IMR-90 (cell line): ENCODE results near the gene TPD52L2.

Source experiments
- MXI1 ChIP-seq: IDR thresholded peaks from 2 replicates; pipeline ENCODE4 v1.6.1; 2012; ENCODE audit warnings: low read depth, mild to moderate bottlenecking, low read length, moderate library complexity, borderline replicate concordance
- POLR2A ChIP-seq: IDR thresholded peaks from 2 replicates; pipeline ENCODE4 v1.6.1; 2012; ENCODE audit warnings: mild to moderate bottlenecking, low read depth, low read length
- SMC3 ChIP-seq: fragments of 150-350 bp; IDR thresholded peaks from 2 replicates; pipeline ENCODE4 v1.6.1; 2016; ENCODE audit warnings: low read depth, mild to moderate bottlenecking, antibody characterized with exemption, low read length, moderate library complexity
- TF ChIP-seq, protein P1 (sequence below): conservative IDR thresholded peaks from 2 replicates; pipeline ENCODE4 v1.5.1; 2012; ENCODE audit warnings: mild to moderate bottlenecking, low read depth, low read length, improper control_type of control experiment
- TF ChIP-seq, protein P2 (sequence below): fragments of 150-350 bp; IDR thresholded peaks from 2 replicates; pipeline ENCODE4 v1.6.1; 2016; ENCODE audit warnings: low read depth, mild to moderate bottlenecking, low read length, moderate library complexity, borderline replicate concordance

DNA sequence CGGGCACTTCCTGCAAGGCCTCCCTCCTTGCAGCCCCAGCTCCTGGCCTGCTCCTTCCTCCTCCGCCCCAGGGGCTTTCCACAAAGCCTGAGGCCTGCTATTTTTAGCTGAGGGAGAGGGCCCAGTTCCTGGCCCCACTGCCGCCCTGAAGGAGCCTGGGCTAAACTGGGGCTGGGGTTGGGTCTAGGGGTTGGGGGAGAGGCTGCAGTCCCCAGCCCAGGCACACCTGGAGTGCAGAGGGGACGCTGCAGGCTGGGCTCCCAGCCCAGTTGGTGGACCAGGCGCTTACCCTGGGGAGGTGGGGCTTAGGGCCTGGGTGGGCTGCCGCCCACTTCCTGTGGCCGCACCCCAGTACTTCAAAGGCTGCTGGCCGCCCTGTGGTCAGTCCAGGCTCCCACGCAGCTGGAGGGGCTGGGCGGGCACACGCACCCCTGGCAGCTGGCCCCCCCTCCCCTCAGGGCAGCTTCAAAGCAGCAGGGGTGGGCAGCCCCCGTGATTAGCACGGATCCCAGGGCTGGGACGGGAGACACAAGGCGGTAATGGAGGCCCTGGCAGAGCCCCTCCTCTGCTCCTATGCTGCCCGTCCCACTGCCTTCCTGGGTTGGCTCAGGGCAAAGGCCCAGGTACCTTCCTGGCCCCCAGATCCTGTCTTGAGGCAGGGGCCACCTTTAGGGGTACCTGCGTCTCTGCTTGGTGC is 10.9 kb upstream of the TPD52L2 start:
- TF ChIP-seq, protein P1, sequence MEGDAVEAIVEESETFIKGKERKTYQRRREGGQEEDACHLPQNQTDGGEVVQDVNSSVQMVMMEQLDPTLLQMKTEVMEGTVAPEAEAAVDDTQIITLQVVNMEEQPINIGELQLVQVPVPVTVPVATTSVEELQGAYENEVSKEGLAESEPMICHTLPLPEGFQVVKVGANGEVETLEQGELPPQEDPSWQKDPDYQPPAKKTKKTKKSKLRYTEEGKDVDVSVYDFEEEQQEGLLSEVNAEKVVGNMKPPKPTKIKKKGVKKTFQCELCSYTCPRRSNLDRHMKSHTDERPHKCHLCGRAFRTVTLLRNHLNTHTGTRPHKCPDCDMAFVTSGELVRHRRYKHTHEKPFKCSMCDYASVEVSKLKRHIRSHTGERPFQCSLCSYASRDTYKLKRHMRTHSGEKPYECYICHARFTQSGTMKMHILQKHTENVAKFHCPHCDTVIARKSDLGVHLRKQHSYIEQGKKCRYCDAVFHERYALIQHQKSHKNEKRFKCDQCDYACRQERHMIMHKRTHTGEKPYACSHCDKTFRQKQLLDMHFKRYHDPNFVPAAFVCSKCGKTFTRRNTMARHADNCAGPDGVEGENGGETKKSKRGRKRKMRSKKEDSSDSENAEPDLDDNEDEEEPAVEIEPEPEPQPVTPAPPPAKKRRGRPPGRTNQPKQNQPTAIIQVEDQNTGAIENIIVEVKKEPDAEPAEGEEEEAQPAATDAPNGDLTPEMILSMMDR, result no peak
- TF ChIP-seq SMC3, result no peak
- no peak for TF ChIP-seq POLR2A
- TF ChIP-seq, protein P2, sequence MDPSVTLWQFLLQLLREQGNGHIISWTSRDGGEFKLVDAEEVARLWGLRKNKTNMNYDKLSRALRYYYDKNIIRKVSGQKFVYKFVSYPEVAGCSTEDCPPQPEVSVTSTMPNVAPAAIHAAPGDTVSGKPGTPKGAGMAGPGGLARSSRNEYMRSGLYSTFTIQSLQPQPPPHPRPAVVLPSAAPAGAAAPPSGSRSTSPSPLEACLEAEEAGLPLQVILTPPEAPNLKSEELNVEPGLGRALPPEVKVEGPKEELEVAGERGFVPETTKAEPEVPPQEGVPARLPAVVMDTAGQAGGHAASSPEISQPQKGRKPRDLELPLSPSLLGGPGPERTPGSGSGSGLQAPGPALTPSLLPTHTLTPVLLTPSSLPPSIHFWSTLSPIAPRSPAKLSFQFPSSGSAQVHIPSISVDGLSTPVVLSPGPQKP, result no peak
- TF ChIP-seq MXI1, result no peak
